Brain microvascular endothelial cell (primary cell): ENCODE data around the gene TECTA.
"Not testable (repeated sequence)": the region's sequence is repeated elsewhere in the genome, so short reads cannot be mapped to it uniquely, and the experiment has no call there.

ENCODE experiments used
- DNase-seq: peaks from one replicate; pipeline ENCODE4 v3.0.0-alpha.2; 2020
- H3K27ac ChIP-seq: fragments of 250-450 bp; sonication (Bioruptor Pico); 2 replicates; pipeline ENCODE4 v1.5.1; 2020; ENCODE audit warnings: mild to moderate bottlenecking, moderate library complexity
- H3K27me3 ChIP-seq: fragments of 250-450 bp; sonication (Bioruptor Pico); replicated peaks from 2 replicates; pipeline ENCODE4 v1.5.1; 2020; ENCODE audit warnings: mild to moderate bottlenecking
- H3K36me3 ChIP-seq: fragments of 250-450 bp; sonication (Bioruptor Pico); replicated peaks from 2 replicates; pipeline ENCODE4 v1.5.1; 2020; ENCODE audit warnings: mild to moderate bottlenecking
- H3K4me3 ChIP-seq: 2 replicates; pipeline ENCODE4 v1.5.1; 2011; ENCODE audit warnings: low read depth, mild to moderate bottlenecking, control low read depth, low read length, moderate library complexity
- CTCF ChIP-seq: IDR thresholded peaks from 2 replicates; pipeline ENCODE4 v1.5.1; 2011; ENCODE audit warnings: low read depth, mild to moderate bottlenecking, moderate library complexity, low read length, control low read depth, inconsistent platforms; ENCODE audit errors: missing control alignments
- in situ Hi-C: cut with HindIII; loops from 2 replicates; pipeline ENCODE4 v1.10.0; 2017; ENCODE audit warnings: low sequenced_read_pairs, low pct_ligation_motif_present

TECTA gene

DNA sequence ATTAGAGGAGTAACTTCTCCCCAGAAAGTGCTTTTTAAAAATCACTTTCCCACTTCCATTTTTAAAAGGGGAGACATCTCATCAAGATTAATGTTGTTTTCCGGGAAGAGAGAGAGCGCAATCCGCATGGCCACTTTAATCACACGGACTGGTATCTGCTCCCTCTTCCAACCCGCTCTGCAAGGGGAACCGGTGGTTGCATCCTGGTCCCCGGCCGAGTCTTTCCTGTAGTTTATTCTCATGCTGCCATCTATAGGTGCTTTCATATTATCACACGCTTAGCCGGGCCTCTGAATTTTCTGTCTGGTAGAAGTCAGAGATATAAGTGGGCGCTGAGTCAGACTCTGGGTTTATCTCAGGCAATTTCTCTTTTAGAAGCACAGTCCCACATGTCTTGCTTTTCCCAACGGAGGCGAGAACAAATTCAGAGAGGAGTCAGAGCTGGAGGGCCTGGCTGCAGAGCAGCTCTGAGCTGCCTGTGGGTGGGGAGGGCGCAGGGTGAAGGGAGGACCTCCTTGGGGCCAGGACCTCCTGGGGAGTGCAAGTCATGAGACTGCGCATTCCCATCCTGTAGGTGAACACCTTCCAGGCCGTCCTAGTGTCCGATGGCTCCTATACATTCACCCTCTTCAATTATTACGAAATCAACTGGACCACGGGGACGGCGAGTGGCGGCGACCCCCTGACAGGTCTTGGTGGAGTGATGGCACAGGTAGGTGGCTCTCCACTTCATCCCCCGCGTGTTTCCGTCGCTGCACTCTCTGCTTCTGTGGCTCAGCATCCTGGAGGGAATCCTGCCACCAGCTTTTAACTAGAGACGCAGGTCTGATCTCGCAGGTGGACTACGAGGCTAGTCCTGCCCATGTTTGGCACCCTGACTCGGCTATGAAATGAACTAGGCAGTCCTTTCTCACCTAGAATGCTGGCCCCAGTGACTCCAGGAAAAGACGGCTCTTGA, 11.7 kb downstream of the TECTA start:
- no peaks in the 10 kb centered on the region for H3K36me3 ChIP-seq
- H3K27me3 ChIP-seq = no peaks in the 10 kb centered on the region
- no peak overlapping the region for H3K4me3 ChIP-seq
- TF ChIP-seq CTCF = peak; percentile 66
- H3K27ac ChIP-seq = no peak overlapping the region
- in situ Hi-C loops = no loop called here
- peak; percentile 85 for DNase-seq

DNA sequence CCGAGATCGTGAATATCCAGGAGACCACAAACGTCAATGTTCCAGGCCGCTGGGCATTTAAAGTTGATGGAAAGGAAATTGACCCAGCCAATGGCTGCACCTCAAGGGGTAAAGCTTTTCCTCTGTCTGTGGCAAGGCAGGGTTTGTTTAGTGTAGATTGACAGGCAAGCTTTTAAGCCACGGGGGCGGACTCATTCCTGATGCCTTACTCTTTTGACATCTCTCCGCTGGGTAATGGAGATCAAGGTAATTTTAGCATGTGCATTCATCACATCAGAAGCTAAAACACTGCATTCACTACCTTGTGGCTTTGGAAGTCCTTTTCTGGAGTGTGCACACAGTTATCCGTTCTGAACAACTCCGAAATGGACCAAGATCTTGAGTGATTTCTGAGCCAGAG, 12.6 kb downstream of the TECTA start:
- Histone ChIP-seq H3K27me3 (no peaks in the 10 kb centered on the region), H3K36me3 (no peaks in the 10 kb centered on the region), H3K4me3 (no peak overlapping the region), H3K27ac (no peak overlapping the region)
- in situ Hi-C loops = no loop called here
- TF ChIP-seq CTCF = no peak
- no peak for DNase-seq

DNA sequence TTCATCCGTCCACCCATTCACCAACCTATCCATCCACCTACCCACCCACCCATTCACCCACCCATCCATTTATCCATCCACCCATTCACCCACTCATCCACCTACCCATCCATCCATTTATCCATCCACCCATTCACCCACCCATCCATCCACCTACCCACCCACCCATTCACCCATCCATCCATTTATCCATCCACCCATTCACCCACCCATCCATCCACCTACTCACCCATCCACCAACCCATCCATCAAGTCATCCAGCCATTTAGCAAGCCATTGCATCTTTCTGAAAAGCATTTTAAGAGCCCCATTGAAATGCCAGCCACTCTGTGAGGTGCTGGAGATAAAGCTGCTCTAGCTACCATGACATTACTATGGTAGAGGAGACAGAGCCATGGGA, 14.0 kb downstream of the TECTA start:
- in situ Hi-C loops, DNase-seq: not testable (repeated sequence)

GRCh38 chr11:121117788-121118187, 16.7 kb downstream of the TECTA start:
- no peak overlapping the region for H3K27ac ChIP-seq
- no peaks in the 10 kb centered on the region for H3K36me3 ChIP-seq
- H3K27me3 ChIP-seq = no peaks in the 10 kb centered on the region
- DNase-seq = no peak
- in situ Hi-C loops = no loop called here
- H3K4me3 ChIP-seq = no peak overlapping the region
- no peak for TF ChIP-seq CTCF

More for the DNA sequence above, 14.0 kb downstream of the TECTA start:
- not testable (repeated sequence) for H3K27me3 ChIP-seq, H3K4me3 ChIP-seq, H3K36me3 ChIP-seq, H3K27ac ChIP-seq

GRCh38 chr11:121119440-121119839, 18.4 kb downstream of the TECTA start:
- no peak for TF ChIP-seq CTCF
- in situ Hi-C loops = no loop called here
- Histone ChIP-seq H3K27me3 (no peaks in the 10 kb centered on the region), H3K4me3 (no peak overlapping the region), H3K36me3 (no peaks in the 10 kb centered on the region), H3K27ac (no peak overlapping the region)
- no peak for DNase-seq

GRCh38 chr11:121122328-121122727, 21.3 kb downstream of the TECTA start:
- Histone ChIP-seq H3K27ac (no peak overlapping the region), H3K27me3 (no peaks in the 10 kb centered on the region), H3K4me3 (no peak overlapping the region), H3K36me3 (no peaks in the 10 kb centered on the region)
- no peak for DNase-seq
- no peak for TF ChIP-seq CTCF
- in situ Hi-C loops = no loop called here
